Erythroblast (primary cell): ENCODE measurements around the gene GPC3.
"Not testable (repeated sequence)": the region's sequence is repeated elsewhere in the genome, so short reads cannot be mapped to it uniquely, and the experiment has no call there.

Source experiments
- DNase-seq, 2 experiments: peaks; one replicate each; lab custom pipeline; 2025; lab: John Stamatoyannopoulos, UW
- GATA1 ChIP-seq: IDR thresholded peaks from 2 replicates; pipeline ENCODE4 v1.6.1; 2011; ENCODE audit warnings: low read depth, mild to moderate bottlenecking, control low read depth, low read length, moderate library complexity
- POLR2A ChIP-seq: IDR thresholded peaks from 2 replicates; pipeline ENCODE4 v1.6.1; 2011; ENCODE audit warnings: mild to moderate bottlenecking, low read length

Gene GPC3

DNA sequence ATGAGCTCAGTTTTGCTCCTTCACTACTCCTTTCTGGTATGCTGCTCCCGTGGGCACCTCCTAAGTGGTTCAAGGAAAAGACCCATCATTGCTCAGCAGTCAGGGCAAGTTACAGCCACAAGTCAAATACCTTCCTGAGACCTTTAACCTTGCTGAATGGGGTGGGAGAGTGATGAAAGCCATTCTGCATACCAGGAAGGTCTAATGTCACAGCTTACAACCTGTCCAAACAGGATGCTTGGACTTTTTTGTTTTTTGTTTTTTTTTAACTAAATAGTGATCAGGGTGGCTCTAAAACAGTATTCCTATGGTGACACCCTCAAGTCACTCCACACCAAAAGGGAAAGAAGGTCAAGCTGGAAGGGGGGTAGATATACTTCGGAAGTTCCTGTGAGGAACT lies 93.1 kb downstream of the GPC3 start:
- TF ChIP-seq POLR2A: no peak
- TF ChIP-seq GATA1: no peak
- DNase-seq: no peak

DNA sequence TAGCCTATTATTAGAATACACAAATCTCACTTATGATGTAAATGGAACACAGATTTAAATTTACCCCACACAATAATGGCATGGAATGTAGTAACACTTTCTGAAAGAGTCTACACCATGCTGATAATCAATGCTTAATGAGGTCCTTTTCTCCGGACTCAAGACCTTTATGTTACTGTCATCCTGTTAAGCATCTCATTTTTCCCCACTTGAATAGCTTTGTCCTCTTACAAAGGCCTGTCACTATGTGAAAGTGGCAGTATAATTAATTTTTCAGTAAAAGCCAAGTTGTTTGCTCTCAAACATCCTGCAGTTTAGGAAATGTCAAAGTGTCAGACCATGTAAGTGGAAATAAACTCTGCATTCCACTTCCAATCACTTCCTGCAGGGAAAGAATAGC lies 96.4 kb downstream of the GPC3 start:
- TF ChIP-seq POLR2A (no peak), GATA1 (no peak)
- DNase-seq: no peak

DNA sequence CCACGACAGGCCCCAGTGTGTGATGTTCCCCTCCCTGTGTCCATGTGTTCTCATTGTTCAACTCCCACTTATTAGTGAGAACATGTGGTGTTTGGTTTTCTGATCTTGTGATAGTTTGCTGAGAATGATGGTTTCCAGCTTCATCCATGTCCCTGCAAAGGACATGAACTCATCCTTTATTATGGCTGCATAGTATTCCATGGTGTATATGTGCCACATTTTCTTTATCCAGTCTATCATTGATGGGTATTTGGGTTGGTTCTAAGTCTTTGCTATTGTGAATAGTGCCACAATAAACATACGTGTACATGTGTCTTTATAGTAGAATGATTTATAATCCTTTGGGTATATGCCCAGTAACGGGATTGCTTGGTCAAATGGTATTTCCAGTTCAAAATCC lies 97.3 kb downstream of the GPC3 start:
- not testable (repeated sequence) for DNase-seq

GRCh38 chrX:133884430-133885394 lies 100.7 kb downstream of the GPC3 start:
- no peak for DNase-seq
- no peak for TF ChIP-seq GATA1
- no peak for TF ChIP-seq POLR2A

DNA sequence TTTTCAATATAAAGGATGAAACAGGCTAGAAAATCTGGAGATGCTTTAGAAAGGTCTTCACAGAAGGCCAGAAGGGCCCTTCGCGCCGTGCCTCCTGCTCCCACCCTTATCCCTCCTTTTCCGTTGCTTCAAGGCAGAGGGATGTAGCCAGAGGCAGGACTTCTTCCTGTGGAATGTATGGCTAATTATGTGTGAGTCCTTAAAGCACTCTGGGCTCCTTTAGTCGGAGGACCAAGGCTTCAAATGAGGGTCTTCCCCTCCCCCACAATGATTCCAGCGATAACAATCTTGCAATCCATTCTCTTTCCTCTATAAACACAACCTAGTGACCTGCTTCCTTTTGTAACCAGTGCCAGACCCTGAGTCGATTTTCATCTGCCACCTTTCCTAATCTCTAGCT lies 103.5 kb downstream of the GPC3 start:
- TF ChIP-seq GATA1 (no peak), POLR2A (no peak)
- DNase-seq: no peak

DNA sequence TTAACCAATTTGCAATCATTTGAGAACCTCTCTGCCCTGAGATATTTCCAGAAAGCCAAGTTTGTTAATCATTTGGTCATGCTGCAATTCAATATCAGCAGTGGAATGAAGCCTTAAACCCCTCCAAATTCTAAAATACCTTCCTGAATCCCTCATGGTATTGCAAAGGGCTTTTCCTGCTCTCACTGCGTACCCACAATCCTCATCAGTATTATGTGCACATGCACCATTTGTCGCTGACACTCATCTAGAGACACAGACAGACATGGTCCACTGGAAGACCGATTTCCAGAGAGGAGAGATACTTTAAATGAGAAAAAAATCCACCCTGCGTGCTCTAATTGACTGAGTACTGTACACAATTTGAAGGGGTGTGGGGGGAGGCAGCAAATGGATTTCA lies 104.4 kb downstream of the GPC3 start:
- no peak for DNase-seq
- no peak for TF ChIP-seq GATA1
- TF ChIP-seq POLR2A: no peak

- no peak for DNase-seq
- TF ChIP-seq POLR2A (no peak), GATA1 (no peak)
Observed at GRCh38 chrX:133880032-133880443, 105.4 kb downstream of the GPC3 start.

- TF ChIP-seq GATA1 (no peak), POLR2A (no peak)
- no peak for DNase-seq
Observed at GRCh38 chrX:133878710-133879109, 106.7 kb downstream of the GPC3 start.

- no peak for TF ChIP-seq POLR2A
- no peak for TF ChIP-seq GATA1
Observed at GRCh38 chrX:133876646-133877045, 108.7 kb downstream of the GPC3 start.

GRCh38 chrX:133869270-133869669 lies 116.1 kb downstream of the GPC3 start:
- TF ChIP-seq POLR2A: no peak
- no peak for TF ChIP-seq GATA1
- no peak for DNase-seq

More at GRCh38 chrX:133876646-133877045, 108.7 kb downstream of the GPC3 start:
- no peak for DNase-seq

- no peak for DNase-seq
- TF ChIP-seq GATA1: no peak
- no peak for TF ChIP-seq POLR2A
Observed at GRCh38 chrX:133868682-133869081, 116.7 kb downstream of the GPC3 start.

GRCh38 chrX:133868250-133868649 lies 117.1 kb downstream of the GPC3 start:
- TF ChIP-seq GATA1 (no peak), POLR2A (no peak)
- no peak for DNase-seq

GRCh38 chrX:133865761-133866471 lies 119.5 kb downstream of the GPC3 start:
- DNase-seq: no peak
- no peak for TF ChIP-seq GATA1
- no peak for TF ChIP-seq POLR2A

- no peak for DNase-seq
- TF ChIP-seq GATA1: no peak
- no peak for TF ChIP-seq POLR2A
Observed at GRCh38 chrX:133864236-133864635, 121.2 kb downstream of the GPC3 start.

DNA sequence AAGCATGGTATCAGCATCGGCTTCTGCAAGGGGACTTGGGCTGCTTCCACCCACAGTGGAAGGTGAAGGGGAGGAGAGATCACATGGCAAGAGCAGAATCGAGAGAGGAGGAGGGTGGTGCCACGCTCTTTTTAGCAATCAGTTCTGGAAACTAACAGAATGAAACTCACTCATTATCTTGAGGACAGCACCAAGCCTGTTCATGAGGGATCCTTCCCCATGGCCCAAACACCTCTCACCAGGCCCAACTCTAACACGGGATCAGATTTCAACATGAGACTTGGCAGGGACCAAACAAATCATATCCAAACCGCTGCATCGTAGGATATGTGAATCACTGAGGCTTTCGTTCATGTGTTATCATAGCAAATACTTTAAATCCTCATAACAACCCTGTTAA lies 125.5 kb downstream of the GPC3 start:
- TF ChIP-seq GATA1: no peak
- no peak for TF ChIP-seq POLR2A
- no peak for DNase-seq
